Mesothelial cell of epicardium (in vitro differentiated cells): ENCODE results near the gene NTN4. TPM values are rescaled to one million over a fixed set of nuclear protein-coding genes. Genes with fewer than 3 reads are reported as not detected.
"Not testable (repeated sequence)": the region's sequence is repeated elsewhere in the genome, so short reads cannot be mapped to it uniquely, and the experiment has no call there.

ENCODE experiments used
- DNase-seq, 2 experiments: peaks; one replicate each; pipeline ENCODE4 v3.0.0; 2021; ENCODE audit warnings: low spot score in 2 of 2; ENCODE audit not compliant: unreplicated experiment in 2 of 2
- H3K27ac Mint-ChIP-seq: 2 replicates; pipeline ENCODE4 v1.8.0; 2021; ENCODE audit warnings: mixed read lengths
- H3K27me3 Mint-ChIP-seq: 2 replicates; pipeline ENCODE4 v1.8.0; 2021; ENCODE audit warnings: low read depth, mixed read lengths
- H3K36me3 Mint-ChIP-seq: 2 replicates; pipeline ENCODE4 v1.8.0; 2021; ENCODE audit warnings: mixed read lengths
- H3K4me1 Mint-ChIP-seq: 2 replicates; pipeline ENCODE4 v1.8.0; 2021; ENCODE audit warnings: mixed read lengths
- H3K4me3 Mint-ChIP-seq: 2 replicates; pipeline ENCODE4 v1.8.0; 2021; ENCODE audit warnings: mild to moderate bottlenecking, moderate library complexity, mixed read lengths
- H3K9me3 Mint-ChIP-seq: 2 replicates; pipeline ENCODE4 v1.8.0; 2021; ENCODE audit warnings: mixed read lengths
- CTCF ChIP-seq: fragments of 200-600 bp; sonication (generic); IDR thresholded peaks from one replicate; pipeline ENCODE4 v1.5.0; 2021; ENCODE audit warnings: antibody characterized with exemption; ENCODE audit not compliant: unreplicated experiment
- total RNA-seq: library from RNA; stranded (reverse); gene quantifications from 3 replicates; pipeline ENCODE4 v1.2.1, GENCODE V29; 2021

The NTN4 gene
- total RNA-seq, 1 donor from 2014 or later: 6.0 TPM

- Mint-ChIP-seq H3K9me3 (no peaks in the 10 kb centered on the region), H3K36me3 (no peaks in the 10 kb centered on the region), H3K27me3 (peaks cover 2% of the 10 kb centered on the region), H3K27ac (no peak overlapping the region), H3K4me1 (peaks cover 7% of the 10 kb centered on the region), H3K4me3 (no peak overlapping the region)
- DNase-seq: no peak
- TF ChIP-seq CTCF: no peak
These were observed 99.5 kb downstream of the NTN4 start for GRCh38 chr12:95690861-95691635.

GRCh38 chr12:95687937-95688336, 102.6 kb downstream of the NTN4 start:
- no peak for DNase-seq
- Mint-ChIP-seq H3K27me3 (peaks cover 2% of the 10 kb centered on the region), H3K4me3 (no peak overlapping the region), H3K9me3 (no peaks in the 10 kb centered on the region), H3K4me1 (peaks cover 7% of the 10 kb centered on the region), H3K36me3 (no peaks in the 10 kb centered on the region), H3K27ac (no peak overlapping the region)
- TF ChIP-seq CTCF: no peak

- Mint-ChIP-seq H3K27me3 (peaks cover 2% of the 10 kb centered on the region), H3K4me3 (no peak overlapping the region), H3K27ac (no peak overlapping the region), H3K4me1 (no peaks in the 10 kb centered on the region), H3K36me3 (peaks cover 1% of the 10 kb centered on the region), H3K9me3 (no peaks in the 10 kb centered on the region)
- DNase-seq: no peak
- TF ChIP-seq CTCF: no peak
These were observed 107.1 kb downstream of the NTN4 start for GRCh38 chr12:95683418-95683817.

GRCh38 chr12:95681210-95681765, 109.3 kb downstream of the NTN4 start:
- H3K4me3 Mint-ChIP-seq: no peak overlapping the region
- no peak overlapping the region for H3K27ac Mint-ChIP-seq
- peaks cover 4% of the 10 kb centered on the region for H3K36me3 Mint-ChIP-seq
- no peaks in the 10 kb centered on the region for H3K4me1 Mint-ChIP-seq
- no peak for TF ChIP-seq CTCF
- H3K9me3 Mint-ChIP-seq: peaks cover 3% of the 10 kb centered on the region
- DNase-seq: no peak
- peaks cover 2% of the 10 kb centered on the region for H3K27me3 Mint-ChIP-seq

GRCh38 chr12:95678684-95679083, 111.9 kb downstream of the NTN4 start:
- Mint-ChIP-seq H3K4me3 (no peak overlapping the region), H3K9me3 (peaks cover 3% of the 10 kb centered on the region), H3K27ac (no peak overlapping the region), H3K4me1 (peaks cover 18% of the 10 kb centered on the region), H3K36me3 (peaks cover 4% of the 10 kb centered on the region), H3K27me3 (no peaks in the 10 kb centered on the region)
- DNase-seq: no peak
- TF ChIP-seq CTCF: no peak

GRCh38 chr12:95677782-95678181, 112.8 kb downstream of the NTN4 start:
- H3K9me3 Mint-ChIP-seq, DNase-seq, H3K36me3 Mint-ChIP-seq, H3K27me3 Mint-ChIP-seq, H3K27ac Mint-ChIP-seq, H3K4me3 Mint-ChIP-seq: not testable (repeated sequence)
- peaks cover 19% of the 10 kb centered on the region for H3K4me1 Mint-ChIP-seq
